H1 (cell line): ENCODE results near the gene RNF31. TPM values are rescaled to one million over a fixed set of nuclear protein-coding genes. Genes with fewer than 3 reads are reported as not detected.
A peak's percentile ranks its signal among the peaks of the same experiment; 100 is the strongest.

Experiments used
- CTCF ChIA-PET: fragments of 300-600 bp; sonication (Branson Sonifier 250); formaldehyde crosslinking; loops from one replicate; lab custom pipeline; 2021; ENCODE audit not compliant: partially characterized antibody; lab: Charles Lee
- POLR2A ChIA-PET: fragments of 300-600 bp; sonication (Branson Sonifier 250); formaldehyde crosslinking; loops from one replicate; lab custom pipeline; 2021; ENCODE audit warnings: inconsistent platforms; ENCODE audit not compliant: partially characterized antibody; lab: Charles Lee
- DNase-seq, 2 experiments: peaks; one replicate each; pipeline versions ENCODE4 v3.0.0 to v3.0.0-alpha.2; 2010 to 2022; ENCODE audit warnings: low spot score in 2 of 2, low read depth in 1 of 2, mixed read lengths in 1 of 2
- FAIRE-seq: peaks from 2 replicates; lab custom pipeline; 2011; peaks lifted over from hg19 to GRCh38; lab: Jason Lieb, UNC
- H2AFZ ChIP-seq: 2 replicates; pipeline ENCODE4 v1.8.1; 2012; ENCODE audit warnings: low read length, inconsistent platforms
- H2AK5ac ChIP-seq: 2 replicates; pipeline ENCODE4 v1.6.1; 2013; ENCODE audit warnings: low read depth, low read length
- H2BK120ac ChIP-seq: replicated peaks from 2 replicates; pipeline ENCODE3; 2013; ENCODE audit warnings: low read depth, low read length, inconsistent platforms
- H2BK12ac ChIP-seq: 2 replicates; pipeline ENCODE4 v1.6.1; 2013; ENCODE audit warnings: low read depth, low read length
- H2BK15ac ChIP-seq: 2 replicates; pipeline ENCODE4 v1.6.1; 2013; ENCODE audit warnings: low read length
- H2BK20ac ChIP-seq: 2 replicates; pipeline ENCODE4 v1.6.1; 2013; ENCODE audit warnings: low read length
- H2BK5ac ChIP-seq: 2 replicates; pipeline ENCODE4 v1.6.1; 2013; ENCODE audit warnings: low read depth, low read length
- H3K14ac ChIP-seq: 2 replicates; pipeline ENCODE4 v1.6.1; 2013; ENCODE audit warnings: inconsistent platforms; ENCODE audit not compliant: insufficient read length
- H3K18ac ChIP-seq: 2 replicates; pipeline ENCODE4 v1.6.1; 2013; ENCODE audit warnings: low read length; ENCODE audit errors: extremely low read depth
- H3K23ac ChIP-seq: 2 replicates; pipeline ENCODE4 v1.6.1; 2013; ENCODE audit warnings: inconsistent platforms; ENCODE audit not compliant: insufficient read length
- H3K23me2 ChIP-seq: 2 replicates; pipeline ENCODE4 v1.6.1; 2013; ENCODE audit warnings: low read depth, low read length
- H3K27ac ChIP-seq: 2 replicates; pipeline ENCODE4 v1.6.1; 2011; ENCODE audit warnings: low read depth, low read length, inconsistent platforms
- H3K27me3 ChIP-seq, 4 experiments: replicated peaks in 1 of 4; 1 replicate in 1 of 4; 2 replicates in 3 of 4; pipeline versions ENCODE4 v1.6.1 to v1.8.1; 2011 to 2013; ENCODE audit warnings: low read length in 3 of 4, mild to moderate bottlenecking in 3 of 4, inconsistent platforms in 2 of 4, mixed read lengths in 2 of 4, moderate library complexity in 1 of 4; ENCODE audit not compliant: control insufficient read depth in 3 of 4, insufficient read depth in 3 of 4; ENCODE audit errors: extremely low read depth in 1 of 4
- H3K36me3 ChIP-seq, 4 experiments: 2 replicates each; pipeline versions ENCODE4 v1.6.1 to v1.8.1; 2011 to 2013; ENCODE audit warnings: mild to moderate bottlenecking in 4 of 4, low read length in 3 of 4, moderate library complexity in 2 of 4, control low read depth in 1 of 4, inconsistent platforms in 1 of 4; ENCODE audit not compliant: insufficient read depth in 4 of 4, control insufficient read depth in 2 of 4
- H3K4ac ChIP-seq: replicated peaks from 2 replicates; pipeline ENCODE3; 2013; ENCODE audit warnings: low read length, low read depth, mixed read lengths, inconsistent platforms; ENCODE audit not compliant: insufficient read length
- H3K4me1 ChIP-seq, 4 experiments: replicated peaks in 1 of 4; 1 replicate in 1 of 4; 2 replicates in 3 of 4; pipeline versions ENCODE4 v1.6.1 to v1.8.1; 2011 to 2013; ENCODE audit warnings: low read length in 3 of 4, inconsistent platforms in 2 of 4, mixed read lengths in 1 of 4; ENCODE audit not compliant: insufficient read depth in 4 of 4, control insufficient read depth in 3 of 4
- H3K4me2 ChIP-seq, 2 experiments: 2 replicates each; pipeline versions ENCODE4 v1.6.1 to v1.8.1; 2011 to 2013; ENCODE audit warnings: low read depth in 2 of 2, low read length in 2 of 2, control low read depth in 1 of 2, inconsistent platforms in 1 of 2, mild to moderate bottlenecking in 1 of 2; ENCODE audit not compliant: insufficient read depth in 1 of 2
- H3K4me3 ChIP-seq, 4 experiments: fragments of 200-600, 300-600 bp in 1 of 4; sonication (generic), shearing (Covaris generic), sonication (Bioruptor Twin) in 1 of 4; 2 replicates each; pipeline versions ENCODE4 v1.5.1 to v1.8.1; 2011 to 2016; ENCODE audit warnings: low read length in 4 of 4, low read depth in 3 of 4, control low read depth in 2 of 4, inconsistent platforms in 2 of 4, mild to moderate bottlenecking in 2 of 4, mixed read lengths in 1 of 4, moderate library complexity in 1 of 4; ENCODE audit not compliant: insufficient read depth in 2 of 4; ENCODE audit errors: extremely low read depth in 1 of 4
- H3K56ac ChIP-seq: replicated peaks from 2 replicates; pipeline ENCODE3; 2013; ENCODE audit warnings: low read depth, mild to moderate bottlenecking, mixed read lengths, low read length, inconsistent platforms; ENCODE audit not compliant: insufficient read length
- H3K79me1 ChIP-seq: 2 replicates; pipeline ENCODE4 v1.6.1; 2013; ENCODE audit warnings: low read depth, low read length, control low read depth
- H3K79me2 ChIP-seq, 2 experiments: 2 replicates each; pipeline versions ENCODE4 v1.6.1 to v1.8.1; 2012 to 2013; ENCODE audit warnings: low read length in 2 of 2, mild to moderate bottlenecking in 2 of 2, inconsistent platforms in 1 of 2; ENCODE audit not compliant: insufficient read depth in 2 of 2, control insufficient read depth in 1 of 2
- H3K9ac ChIP-seq, 4 experiments: replicated peaks in 1 of 4; 1 replicate in 1 of 4; 2 replicates in 3 of 4; pipeline versions ENCODE4 v1.6.1 to v1.8.1; 2011 to 2013; ENCODE audit warnings: low read depth in 3 of 4, low read length in 3 of 4, control low read depth in 2 of 4, mild to moderate bottlenecking in 2 of 4, moderate library complexity in 2 of 4, inconsistent platforms in 1 of 4; ENCODE audit errors: extremely low read depth in 1 of 4
- H3K9me3 ChIP-seq, 2 experiments: 2 replicates each; pipeline versions ENCODE4 v1.6.1 to v1.8.1; 2012 to 2013; ENCODE audit warnings: mild to moderate bottlenecking in 2 of 2, moderate library complexity in 2 of 2, control low read depth in 1 of 2, inconsistent platforms in 1 of 2, low read depth in 1 of 2, low read length in 1 of 2, mixed read lengths in 1 of 2; ENCODE audit not compliant: insufficient read depth in 2 of 2
- H4K20me1 ChIP-seq, 2 experiments: replicated peaks in 1 of 2; 2 replicates each; pipeline versions ENCODE3 to v1.8.1; 2011 to 2013; ENCODE audit warnings: inconsistent platforms in 2 of 2, low read length in 2 of 2, mild to moderate bottlenecking in 1 of 2; ENCODE audit not compliant: insufficient read depth in 2 of 2, control insufficient read depth in 1 of 2
- H4K5ac ChIP-seq: 2 replicates; pipeline ENCODE4 v1.6.1; 2013; ENCODE audit warnings: low read length, low read depth, mixed read lengths, inconsistent platforms; ENCODE audit not compliant: insufficient read length
- H4K8ac ChIP-seq: 2 replicates; pipeline ENCODE4 v1.8.0; 2013; ENCODE audit warnings: mild to moderate bottlenecking, moderate library complexity, low read length, inconsistent platforms; ENCODE audit not compliant: insufficient read depth; ENCODE audit errors: extremely low read depth
- H4K91ac ChIP-seq: replicated peaks from 2 replicates; pipeline ENCODE3; 2013; ENCODE audit warnings: low read length, mixed read lengths, inconsistent platforms; ENCODE audit not compliant: insufficient read length
- CBX8 ChIP-seq: fragments of 300-800, 300-1000 bp; sonication (generic); IDR thresholded peaks from 2 replicates; pipeline ENCODE4 v1.7.1; 2016; ENCODE audit warnings: low read depth, low read length, borderline replicate concordance
- CHD2 ChIP-seq: IDR thresholded peaks from 2 replicates; pipeline ENCODE4 v1.6.1; 2012; ENCODE audit warnings: low read length, improper control_type of control experiment
- KDM4A ChIP-seq: IDR thresholded peaks from one replicate; pipeline ENCODE4 v1.7.1; 2012; ENCODE audit warnings: low read depth, mild to moderate bottlenecking, moderate library complexity, low read length, inconsistent platforms; ENCODE audit not compliant: severe bottlenecking
- MAX ChIP-seq: IDR thresholded peaks from 2 replicates; pipeline ENCODE4 v1.6.1; 2012; ENCODE audit warnings: inconsistent platforms
- RFX5 ChIP-seq: IDR thresholded peaks from 2 replicates; pipeline ENCODE4 v1.6.1; 2011; ENCODE audit warnings: low read depth, low read length, improper control_type of control experiment, borderline replicate concordance
- USF2 ChIP-seq: IDR thresholded peaks from 2 replicates; pipeline ENCODE4 v1.6.1; 2011; ENCODE audit warnings: low read length, improper control_type of control experiment
- YY1 ChIP-seq: IDR thresholded peaks from 2 replicates; pipeline ENCODE4 v1.6.1; 2011; ENCODE audit warnings: low read depth, mild to moderate bottlenecking, low read length
- WGBS, 2 experiments: shearing (Covaris generic) in 1 of 2; methylation state at CpG; one replicate each; pipeline versions ENCODE4 v1.1.6 to v1.1.7; 2013 to 2015; ENCODE audit warnings: low lambda C conversion rate in 2 of 2, mixed read lengths in 2 of 2, inconsistent platforms in 1 of 2, low coverage in 1 of 2, missing lambda C conversion rate in 1 of 2; ENCODE audit not compliant: insufficient replicate concordance in 2 of 2, insufficient coverage in 1 of 2, insufficient read length in 1 of 2; ENCODE audit errors: extremely low coverage in 1 of 2, missing lambda C conversion rate in 1 of 2; 5-methylcytosine and 5-hydroxymethylcytosine counted together
- long read RNA-seq, 2 experiments: library from RNA in 1 of 2; library from capped mRNA in 1 of 2; stranded (forward); transcript quantifications; one replicate each; pipeline ENCODE4 v2.0.0, GENCODE V29; 2021; ENCODE audit warnings: inconsistent platforms in 1 of 2
- polyA minus RNA-seq, 3 experiments: library from RNA; depleted of rRNA, polyadenylated mRNA; stranded (reverse); fragments of >200 nt; gene quantifications; 1 replicate in 2 of 3; 2 replicates in 1 of 3; pipeline ENCODE4 v1.2.3, GENCODE V29; 2011
- polyA plus RNA-seq, 7 experiments: library from polyadenylated mRNA; depleted of rRNA in 3 of 7; stranded (reverse) in 5 of 7; unstranded in 2 of 7; fragments of >200 nt in 5 of 7; fragments of 200-250 nt in 2 of 7; gene quantifications; 1 replicate in 5 of 7; 2 replicates in 1 of 7; 4 replicates in 1 of 7; pipeline versions ENCODE4 v1.2.1 to v1.2.3, GENCODE V29; 2011 to 2013; ENCODE audit warnings: missing spikeins in 2 of 7, mixed read lengths in 2 of 7
- total RNA-seq: library from RNA; stranded (reverse); fragmentation: NEBNext Ultra II Directional; extraction: Animal tissue kit (Norgen Biotek cat#: 25700); gene quantifications from 2 replicates; pipeline ENCODE4 v1.2.1, GENCODE V29; 2021

The RNF31 gene
- total RNA-seq = 57.8 and 72.0 TPM in 2 replicates
- polyA plus RNA-seq (2011; rRNA removed) = 17.5 and 40.6 TPM in 2 replicates
- 27.8 TPM for polyA plus RNA-seq (2011; cell fraction: cytosol; rRNA removed)
- 164 TPM for polyA plus RNA-seq (2011; cell fraction: nucleus; rRNA removed)
- 47.9 to 85.7 TPM (median 78.8 TPM) in 4 replicates for polyA plus RNA-seq (2012, experiment 1 of 2)
- 57.9 TPM for polyA plus RNA-seq (2012, experiment 2 of 2)
- polyA plus RNA-seq (2013, experiment 1 of 2) = 69.0 TPM
- 55.5 TPM for polyA plus RNA-seq (2013, experiment 2 of 2)
- 56.8 and 66.3 TPM in 2 replicates for polyA minus RNA-seq (2011; rRNA and poly(A)+ RNA removed)
- polyA minus RNA-seq (2011; cell fraction: cytosol; rRNA and poly(A)+ RNA removed) = 31.2 TPM
- polyA minus RNA-seq (2011; cell fraction: nucleus; rRNA and poly(A)+ RNA removed) = 82.4 TPM
- long read RNA-seq, experiment 1, transcript RNF31-209 (13 exons, 1,943 nt) = major isoform, 5 of 20 reads
- long read RNA-seq, experiment 1, partial matches to known transcripts = 9 of 20 reads
- long read RNA-seq, experiment 1, other reads (novel, unspliced or antisense) = 2 of 20 reads
- long read RNA-seq, experiment 2 = 0 reads

GRCh38 chr14:24146978-24147760 is at the start of gene RNF31:
Gene RNF31 (plus strand): TSS chr14:24147498. CDS start chr14:24147699, 201 bp downstream.
- FAIRE-seq = peak; percentile 65
- Histone ChIP-seq H3K9ac (peak within 1 kb of the TSS; percentile 66 to 73 (median 70)), H2BK120ac (no peak within 1 kb of the TSS), H2BK15ac (no peak within 1 kb of the TSS), H3K4me1 (peaks cover 0 to 10% (median 7%) of the 10 kb centered on the region in 4 experiments; a peak in 5 of 7 replicates), H2AFZ (peak within 1 kb of the TSS; percentile 83; the same call in 1 of the 2 replicates), H2BK20ac (no peak within 1 kb of the TSS), H3K79me1 (peaks cover 11% of the 10 kb centered on the region; the same call in 1 of the 2 replicates), H3K56ac (peak within 1 kb of the TSS; percentile 52), H2BK5ac (peak within 1 kb of the TSS; percentile 94), H3K27ac (peak within 1 kb of the TSS; percentile 45; the same call in 1 of the 2 replicates), H3K4ac (no peak within 1 kb of the TSS), H4K5ac (peak within 1 kb of the TSS; percentile 2), H3K36me3 (peaks cover 14 to 35% (median 30%) of the 10 kb centered on the region in 4 experiments), H4K8ac (no peak within 1 kb of the TSS; the same call in 1 of the 2 replicates), H3K23me2 (peaks cover 10% of the 10 kb centered on the region), H2BK12ac (0 out of 2 replicates have a peak within 1 kb of the TSS, but pooled peaks have one; percentile 46), H3K23ac (no peak within 1 kb of the TSS), H3K27me3 (no peaks in the 10 kb centered on the region), H3K9me3 (no peaks in the 10 kb centered on the region), H4K91ac (peak within 1 kb of the TSS; percentile 34), H3K4me3 (peak within 1 kb of the TSS; percentile 92 to 98 (median 96)), H3K14ac (no peak within 1 kb of the TSS), H3K79me2 (peaks cover 0 to 28% of the 10 kb centered on the region in 2 experiments; a peak in 3 of 4 replicates), H3K18ac (peak within 1 kb of the TSS; percentile 53; the same call in 1 of the 2 replicates), H3K4me2 (peak within 1 kb of the TSS; percentile 83 to 96), H4K20me1 (peaks cover 0 to 19% of the 10 kb centered on the region in 2 experiments), H2AK5ac (no peak within 1 kb of the TSS)
- peak; percentile 93 to 96 for DNase-seq
- POLR2A ChIA-PET = interaction anchor here (0.6 to 9.6 kb wide), 20 partner anchors 9 to 152 kb away, joined by 3 to 86 read pairs (median 5); partner anchors contain the start of genes CHMP4A, DCAF11, DHRS1 and IPO4
- 1% methylated on average over 55 of the region's 57 CpGs; no CpG with 5 or more reads in 1 of the 2 experiments for WGBS, 2 experiments
- CTCF ChIA-PET = interaction anchor here (0.6 to 3.7 kb wide), 10 partner anchors 10 to 89 kb away, joined by 4 to 24 read pairs (median 6); partner anchors contain the start of genes DCAF11, IRF9, NRL and PSME1
- TF ChIP-seq YY1 (no peak), KDM4A (peak; percentile 69), MAX (no peak), CHD2 (no peak), CBX8 (no peak), USF2 (no peak), RFX5 (no peak)
